Erythroblast (primary cell): ENCODE data around the gene UBE2D1.

Experiments used
- GATA1 ChIP-seq: IDR thresholded peaks from 2 replicates; pipeline ENCODE4 v1.6.1; 2011; ENCODE audit warnings: low read depth, mild to moderate bottlenecking, control low read depth, low read length, moderate library complexity
- POLR2A ChIP-seq: IDR thresholded peaks from 2 replicates; pipeline ENCODE4 v1.6.1; 2011; ENCODE audit warnings: mild to moderate bottlenecking, low read length

GRCh38 chr10:58316874-58317273 is 17.9 kb upstream of the UBE2D1 start:
- TF ChIP-seq POLR2A (no peak), GATA1 (no peak)
